WI38 (cell line): Measurements from ENCODE around the gene TRAPPC6A.

Source experiments
- H3K4me3 ChIP-seq: 2 replicates; pipeline ENCODE4 v1.5.1; 2011; ENCODE audit warnings: low read depth, mild to moderate bottlenecking, control low read depth, low read length
- TF ChIP-seq, protein P1 (sequence below): IDR thresholded peaks from 2 replicates; pipeline ENCODE4 v1.5.1; 2012; ENCODE audit warnings: low read depth, mild to moderate bottlenecking, control low read depth, low read length

The TRAPPC6A gene

DNA sequence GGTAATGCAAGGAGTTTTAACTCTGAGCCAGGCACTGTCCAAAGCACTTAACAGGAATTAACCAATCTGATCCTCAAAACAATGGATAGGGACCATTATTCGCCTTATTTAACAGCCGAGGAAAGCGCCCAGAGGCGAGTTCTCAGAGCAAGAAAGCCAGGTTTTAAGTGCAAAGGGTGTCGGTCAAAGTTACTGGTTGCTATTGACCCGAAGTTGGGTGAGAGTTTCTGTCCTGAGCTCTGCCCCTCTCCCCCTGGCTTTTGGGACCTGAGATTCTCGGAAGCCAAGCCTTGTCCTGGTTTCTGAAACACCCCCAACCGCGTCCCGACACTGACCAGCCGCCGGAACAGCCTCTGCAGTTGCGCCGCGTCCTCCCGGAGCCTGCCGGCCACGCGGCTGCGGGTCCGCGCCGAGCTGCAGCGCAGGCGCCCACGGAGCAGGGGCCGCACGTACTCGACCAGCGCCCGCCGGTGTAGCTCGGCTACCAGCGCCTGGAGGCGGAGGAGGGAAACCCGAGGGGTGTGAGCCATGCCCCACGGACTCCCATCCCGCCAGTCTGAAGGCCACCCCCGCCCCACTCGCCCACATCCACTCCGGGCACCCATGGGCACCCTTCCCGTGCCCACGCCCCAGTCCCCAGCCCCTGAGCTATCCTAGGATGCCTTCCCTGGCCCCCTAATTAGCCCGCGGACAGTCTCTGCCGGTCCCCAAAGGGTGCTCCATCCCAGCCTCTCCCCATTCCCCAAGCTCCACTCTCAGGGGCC, 39.3 kb upstream of the TRAPPC6A start:
- H3K4me3 ChIP-seq = no peak overlapping the region
- TF ChIP-seq, protein P1, sequence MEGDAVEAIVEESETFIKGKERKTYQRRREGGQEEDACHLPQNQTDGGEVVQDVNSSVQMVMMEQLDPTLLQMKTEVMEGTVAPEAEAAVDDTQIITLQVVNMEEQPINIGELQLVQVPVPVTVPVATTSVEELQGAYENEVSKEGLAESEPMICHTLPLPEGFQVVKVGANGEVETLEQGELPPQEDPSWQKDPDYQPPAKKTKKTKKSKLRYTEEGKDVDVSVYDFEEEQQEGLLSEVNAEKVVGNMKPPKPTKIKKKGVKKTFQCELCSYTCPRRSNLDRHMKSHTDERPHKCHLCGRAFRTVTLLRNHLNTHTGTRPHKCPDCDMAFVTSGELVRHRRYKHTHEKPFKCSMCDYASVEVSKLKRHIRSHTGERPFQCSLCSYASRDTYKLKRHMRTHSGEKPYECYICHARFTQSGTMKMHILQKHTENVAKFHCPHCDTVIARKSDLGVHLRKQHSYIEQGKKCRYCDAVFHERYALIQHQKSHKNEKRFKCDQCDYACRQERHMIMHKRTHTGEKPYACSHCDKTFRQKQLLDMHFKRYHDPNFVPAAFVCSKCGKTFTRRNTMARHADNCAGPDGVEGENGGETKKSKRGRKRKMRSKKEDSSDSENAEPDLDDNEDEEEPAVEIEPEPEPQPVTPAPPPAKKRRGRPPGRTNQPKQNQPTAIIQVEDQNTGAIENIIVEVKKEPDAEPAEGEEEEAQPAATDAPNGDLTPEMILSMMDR = no peak

DNA sequence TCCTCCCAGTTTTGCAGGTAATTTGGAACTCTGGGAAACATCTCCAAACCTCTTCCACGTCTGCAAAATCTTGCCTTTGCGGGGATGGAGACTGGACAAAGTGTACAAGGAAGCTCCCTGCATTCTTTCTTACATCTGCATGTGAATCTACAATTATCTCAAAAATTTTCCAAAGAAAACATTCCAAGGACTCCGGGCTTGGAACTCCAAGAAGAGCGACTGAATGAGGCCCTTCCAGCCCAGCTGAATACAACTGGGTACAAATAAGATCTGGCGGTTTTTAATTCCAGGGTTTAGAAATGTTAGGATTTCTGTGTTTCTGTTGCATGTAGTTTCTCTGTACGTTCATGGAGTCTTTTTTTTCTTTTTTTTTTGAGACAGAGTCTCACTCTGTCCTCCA, 38.6 kb upstream of the TRAPPC6A start:
- H3K4me3 ChIP-seq = no peak overlapping the region
- TF ChIP-seq, protein P1 = no peak

DNA sequence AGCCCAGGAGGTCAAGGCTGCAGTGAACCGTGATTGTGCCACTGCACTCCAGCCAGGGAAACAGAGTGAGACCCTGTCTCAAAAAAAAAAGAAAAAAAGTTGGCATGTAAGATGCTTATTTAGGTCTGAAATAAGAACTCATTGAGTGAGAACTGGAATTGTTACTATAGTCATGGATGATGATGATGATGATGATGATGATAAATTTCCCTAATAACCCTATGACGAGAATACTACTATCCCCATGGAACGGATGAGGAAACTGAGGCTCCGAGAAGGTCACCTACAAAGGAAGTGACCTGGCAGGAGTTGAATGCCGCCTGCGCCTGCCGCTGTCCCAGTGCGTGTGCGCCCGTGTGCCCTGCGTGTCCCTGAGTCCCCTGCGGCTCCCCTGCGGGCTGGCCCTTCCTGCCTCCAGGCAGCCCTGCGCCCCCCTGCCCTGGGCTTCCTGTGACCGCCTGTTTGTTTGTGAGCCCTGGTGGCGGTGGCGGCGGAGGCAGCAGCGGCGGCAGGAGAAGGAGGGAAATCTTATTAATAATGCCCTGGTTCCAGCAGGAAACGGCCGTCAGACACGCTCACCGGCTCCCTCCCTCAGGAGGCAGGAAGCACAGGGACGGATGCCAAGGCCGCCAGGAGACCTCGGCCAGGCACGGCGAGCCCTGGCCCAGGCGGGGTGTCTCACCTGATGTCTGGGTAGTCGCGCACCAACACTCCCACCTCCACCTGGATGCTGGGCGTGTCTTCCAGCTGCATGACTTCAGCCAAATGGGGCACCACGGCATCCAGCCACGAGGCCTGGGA, 37.6 kb upstream of the TRAPPC6A start:
- TF ChIP-seq, protein P1 = no peak
- no peak overlapping the region for H3K4me3 ChIP-seq

DNA sequence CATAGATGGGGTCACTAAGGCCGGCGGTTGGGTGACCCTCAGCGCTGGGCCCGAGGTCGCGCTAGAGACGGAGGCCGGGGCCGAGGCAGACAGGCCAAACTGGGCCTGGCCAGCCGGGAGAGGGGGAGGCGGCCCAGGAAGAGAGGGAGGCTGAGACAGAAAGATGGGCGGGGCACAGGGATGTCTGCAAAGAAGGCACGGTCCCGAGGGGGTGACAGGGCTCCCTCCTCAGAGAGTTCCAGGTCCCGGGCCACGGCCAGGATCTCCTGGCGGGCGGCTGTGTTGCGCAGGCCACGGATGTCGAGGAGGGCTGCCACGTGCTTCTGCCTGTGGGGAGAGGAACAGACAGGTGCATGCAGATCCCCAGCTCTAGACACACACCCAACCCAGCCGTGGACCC, 35.0 kb upstream of the TRAPPC6A start:
- H3K4me3 ChIP-seq = no peak overlapping the region
- TF ChIP-seq, protein P1 = no peak

DNA sequence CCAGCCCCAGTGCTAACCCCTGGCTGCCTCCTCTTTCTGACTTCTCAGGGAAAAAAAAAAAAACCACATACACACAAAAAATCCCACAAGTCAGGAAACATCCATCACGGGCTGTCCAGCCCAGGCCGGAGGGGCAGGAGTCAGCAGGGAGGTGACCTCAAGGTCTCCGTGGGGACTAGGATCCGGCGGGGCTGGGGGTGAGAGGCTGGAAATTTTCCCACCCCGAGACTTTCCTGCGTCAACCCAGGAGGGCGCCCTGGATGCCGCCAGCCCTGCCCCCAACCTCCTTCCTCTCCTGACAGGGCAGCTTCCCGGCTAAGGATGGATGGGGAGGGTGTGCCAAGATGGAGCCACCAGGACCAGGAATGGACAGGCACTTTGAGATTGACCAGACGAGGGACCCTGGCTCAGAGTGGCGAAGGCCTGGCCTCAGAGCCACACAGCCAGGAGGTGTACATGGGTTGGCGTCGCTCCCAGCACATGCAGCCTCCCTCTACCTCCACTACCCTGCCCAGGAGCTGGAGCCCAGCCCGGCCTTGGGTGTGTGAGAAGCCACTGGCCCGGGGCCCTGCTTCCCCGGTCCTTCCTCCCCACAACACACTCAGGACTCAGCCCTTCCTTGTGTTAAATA, 33.8 kb upstream of the TRAPPC6A start:
- no peak overlapping the region for H3K4me3 ChIP-seq
- TF ChIP-seq, protein P1 = no peak

DNA sequence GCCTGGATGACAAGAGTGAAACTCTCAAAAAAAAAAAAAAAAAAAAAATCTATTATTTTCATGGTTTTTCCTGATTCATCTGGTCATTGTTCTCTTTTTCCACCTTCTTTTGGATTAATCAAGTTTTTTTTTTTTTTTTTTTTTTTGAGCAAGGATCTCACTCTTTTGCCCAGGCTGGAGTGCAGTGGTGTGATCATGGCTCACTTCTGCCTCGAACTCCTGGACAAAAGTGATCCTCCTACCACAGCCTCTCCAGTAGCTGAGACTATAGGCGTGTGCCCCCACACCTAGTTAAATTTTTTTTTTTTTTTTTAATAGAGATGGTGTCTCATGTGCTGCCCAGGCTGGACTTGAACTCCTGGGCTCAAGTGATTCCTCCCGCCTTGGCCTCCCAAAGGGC, 28.3 kb upstream of the TRAPPC6A start:
- no peak overlapping the region for H3K4me3 ChIP-seq
- TF ChIP-seq, protein P1 = no peak
